Measurements from ENCODE around the gene PMEPA1.

Gene PMEPA1

GRCh38 chr20:57676589-57677583, 32.9 kb downstream of the PMEPA1 start:
- no peak for DNase-seq (ENCODE audit: low read depth)

GRCh38 chr20:57675773-57676172, 34.0 kb downstream of the PMEPA1 start:
- no peak for DNase-seq (ENCODE audit: low read depth)

- no peak for DNase-seq (ENCODE audit: low read depth)
Observed at GRCh38 chr20:57672953-57673575, 36.8 kb downstream of the PMEPA1 start.

DNA sequence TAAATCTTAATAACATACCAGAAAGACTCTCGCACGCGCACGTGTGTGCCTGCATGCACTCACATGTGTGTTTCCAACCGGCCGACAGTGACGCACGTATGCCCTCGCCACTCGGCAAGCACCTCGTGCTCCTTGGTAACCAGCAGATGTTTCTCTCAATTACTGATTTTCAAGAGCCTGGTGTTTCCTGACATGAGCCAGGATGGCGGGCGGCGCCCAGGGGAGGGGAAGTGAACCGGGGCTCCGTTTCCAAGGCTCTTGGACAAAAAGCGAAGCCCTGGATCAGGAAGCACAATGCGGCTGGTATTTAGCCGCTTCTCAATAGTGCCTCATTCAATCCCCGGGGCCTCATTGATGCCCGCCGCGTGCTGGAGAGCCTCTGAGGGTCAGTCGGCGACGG, 37.7 kb downstream of the PMEPA1 start:
- no peak for DNase-seq (ENCODE audit: low read depth)

GRCh38 chr20:57671662-57672061, 38.2 kb downstream of the PMEPA1 start:
- DNase-seq (ENCODE audit: low read depth) = no peak

DNA sequence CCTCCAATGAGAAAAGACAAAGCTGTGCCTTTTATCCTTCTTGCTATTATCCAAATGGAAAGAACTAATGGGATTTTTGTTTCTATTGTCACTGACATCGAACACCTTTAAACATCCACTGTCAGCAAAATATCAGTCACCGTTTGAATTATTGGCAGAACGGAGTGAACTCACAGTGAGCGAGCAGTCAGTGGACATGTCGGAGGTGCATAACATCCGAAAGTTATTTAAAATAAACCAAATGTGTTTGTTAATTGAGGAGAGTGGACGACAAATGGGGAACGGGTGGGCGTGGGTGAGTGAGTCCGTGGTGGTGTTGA, 38.8 kb downstream of the PMEPA1 start:
- DNase-seq (ENCODE audit: low read depth) = no peak

- DNase-seq (ENCODE audit: low read depth) = no peak
Observed at GRCh38 chr20:57670288-57671071, 39.3 kb downstream of the PMEPA1 start.

DNA sequence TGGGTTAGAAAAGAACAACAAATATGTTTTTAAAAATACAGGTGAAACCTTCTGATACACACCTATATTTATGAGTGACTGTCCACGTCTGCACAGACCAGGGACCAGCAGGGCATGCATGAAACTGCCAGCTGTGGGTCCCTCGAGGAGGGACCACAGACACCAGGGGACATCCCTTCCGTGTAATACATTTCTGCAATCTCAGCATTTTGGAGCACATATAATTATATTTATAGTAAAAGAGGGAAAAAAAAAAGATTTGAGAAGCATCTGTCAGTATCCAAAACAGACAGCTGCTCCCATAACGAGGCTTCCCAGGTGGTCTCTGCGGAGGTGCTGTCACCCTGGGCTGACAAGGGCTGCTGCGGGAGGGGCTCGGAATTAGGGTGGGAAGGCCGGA, 40.2 kb downstream of the PMEPA1 start:
- DNase-seq (ENCODE audit: low read depth) = no peak

DNA sequence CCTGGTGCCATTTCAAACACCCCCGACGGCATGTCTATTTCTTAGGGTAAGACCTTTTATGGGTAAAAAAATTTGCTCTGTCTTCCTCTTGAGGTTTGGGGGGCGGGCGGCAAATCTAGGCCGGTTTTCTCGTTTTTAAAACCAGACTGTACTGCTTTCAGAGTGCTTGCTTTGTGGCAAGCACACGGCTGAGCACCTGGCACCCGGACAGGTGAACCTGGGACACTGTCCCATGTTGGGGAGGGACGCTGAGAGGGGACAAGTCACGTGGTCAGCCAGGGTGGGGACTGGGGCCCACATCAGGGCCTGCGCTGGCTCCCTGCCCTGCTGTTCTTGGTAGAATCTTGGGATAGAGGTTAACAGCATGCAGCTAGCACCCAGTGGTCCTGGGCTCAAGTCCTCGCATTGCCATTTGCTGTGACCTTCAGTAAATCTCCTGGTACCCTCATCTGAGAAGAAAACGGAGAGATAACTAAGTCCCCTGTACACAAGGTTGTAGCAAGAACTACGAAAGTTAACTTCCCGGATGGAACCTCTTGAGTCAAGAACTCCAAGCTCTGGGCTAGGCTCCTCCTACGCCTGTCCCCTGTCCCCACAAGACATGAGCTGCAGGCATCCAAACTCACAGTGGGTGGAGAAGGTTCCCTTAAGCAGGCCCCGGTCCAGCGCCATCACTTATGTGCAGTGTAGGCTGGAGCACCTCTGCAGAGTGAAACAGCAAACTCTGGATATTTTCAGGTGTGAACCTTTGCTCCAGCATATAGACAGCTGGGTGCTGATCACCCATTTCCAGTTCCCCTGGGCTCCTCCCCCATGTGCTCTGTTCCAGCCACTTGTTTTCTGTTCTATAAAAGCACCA, 41.7 kb downstream of the PMEPA1 start:
- no peak for DNase-seq (ENCODE audit: low read depth)

- no peak for DNase-seq (ENCODE audit: low read depth)
Observed at GRCh38 chr20:57667388-57667787, 42.4 kb downstream of the PMEPA1 start.

DNA sequence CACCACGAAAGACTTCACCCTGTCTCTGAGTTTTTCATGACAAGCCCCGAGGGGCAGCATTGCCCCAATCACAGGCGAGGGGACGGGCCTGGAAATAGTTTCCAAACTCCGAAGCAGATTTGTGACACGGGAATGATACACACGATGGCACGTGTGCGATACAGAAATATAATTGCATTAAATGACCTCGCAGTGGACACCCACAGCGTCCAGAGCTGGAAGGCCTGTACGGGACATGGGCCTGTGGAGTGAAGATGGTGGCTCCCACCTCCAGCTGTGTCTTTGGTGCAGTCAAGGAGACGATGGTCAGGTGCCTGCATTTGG, 43.0 kb downstream of the PMEPA1 start:
- DNase-seq (ENCODE audit: low read depth) = no peak

- DNase-seq (ENCODE audit: low read depth) = no peak
Observed at GRCh38 chr20:57666106-57666833, 43.5 kb downstream of the PMEPA1 start.

DNA sequence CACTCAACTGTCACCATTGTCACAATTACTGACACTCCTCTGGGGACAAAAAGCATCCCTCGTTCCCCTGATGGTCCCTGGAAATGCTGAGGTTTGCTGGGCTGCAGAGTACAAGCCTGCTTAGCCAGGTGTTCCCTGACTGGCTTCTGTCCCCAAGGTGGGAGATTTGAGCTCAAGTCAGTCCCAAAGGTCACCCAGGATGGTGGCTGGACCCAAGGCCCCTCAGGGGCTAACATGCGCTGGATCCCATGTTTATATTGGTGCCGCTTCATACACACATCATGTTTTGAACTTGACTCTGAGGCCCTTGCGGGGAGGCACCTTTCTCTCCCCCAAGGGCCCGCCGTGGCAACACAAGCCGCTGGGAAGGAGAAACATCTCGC, 44.2 kb downstream of the PMEPA1 start:
- no peak for DNase-seq (ENCODE audit: low read depth)

GRCh38 chr20:57664924-57665588, 44.8 kb downstream of the PMEPA1 start:
- DNase-seq (ENCODE audit: low read depth) = no peak

DNA sequence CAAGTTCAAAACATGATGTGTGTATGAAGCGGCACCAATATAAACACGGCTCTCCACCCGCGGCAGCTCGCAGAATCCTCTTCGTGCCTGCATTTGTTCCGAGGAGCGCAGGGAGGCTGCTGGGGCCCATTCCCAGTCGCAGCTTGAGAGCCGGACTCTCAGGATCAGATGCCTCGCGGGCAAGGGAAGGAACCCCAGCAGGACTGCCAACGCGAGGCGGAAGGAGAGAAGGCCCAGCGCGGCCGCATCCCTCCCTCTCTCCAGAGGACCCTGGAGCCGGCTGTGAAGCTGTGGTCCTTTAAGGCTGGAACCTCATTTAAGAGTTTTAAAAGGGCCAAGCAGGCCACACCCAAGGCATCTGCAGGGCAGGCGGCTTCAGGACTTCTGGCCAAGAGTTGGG, 45.3 kb downstream of the PMEPA1 start:
- no peak for DNase-seq (ENCODE audit: low read depth)

DNA sequence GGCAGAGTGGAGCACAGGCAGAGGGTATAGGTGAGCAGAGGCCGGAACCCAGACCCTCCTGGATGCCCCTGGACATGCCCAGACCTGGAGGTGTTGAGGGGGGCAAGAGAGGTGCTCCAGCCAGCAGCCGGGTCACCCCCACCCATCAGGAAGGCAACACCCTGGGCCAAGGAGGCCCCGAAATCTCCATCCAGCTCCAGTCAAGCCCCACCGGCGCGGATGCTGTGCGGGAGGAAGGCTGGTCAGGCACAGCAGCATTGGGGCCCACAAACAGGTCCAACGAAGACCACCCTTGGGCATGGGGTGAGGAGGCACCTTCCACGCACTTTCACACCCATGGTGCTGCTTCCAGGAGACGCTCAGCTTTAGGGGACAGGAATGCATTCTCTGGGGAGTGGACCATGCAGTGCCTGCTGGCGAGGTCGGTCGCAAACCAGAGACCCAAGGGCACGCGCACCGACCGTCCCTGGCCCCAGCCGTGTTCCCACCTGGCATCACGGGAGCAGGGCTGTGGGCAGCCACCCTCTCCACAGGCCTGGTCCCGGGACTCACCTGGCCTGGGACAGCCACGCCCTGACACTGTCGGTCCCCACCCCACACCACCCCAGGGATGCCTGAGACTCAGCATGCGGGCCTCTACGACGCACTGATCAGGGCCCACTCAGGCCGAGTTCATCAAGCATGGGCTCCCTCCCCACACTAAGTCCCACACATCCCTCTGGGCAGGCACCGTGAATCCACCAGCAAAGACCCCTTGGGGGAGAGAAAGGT, 45.9 kb downstream of the PMEPA1 start:
- DNase-seq (ENCODE audit: low read depth) = no peak

DNA sequence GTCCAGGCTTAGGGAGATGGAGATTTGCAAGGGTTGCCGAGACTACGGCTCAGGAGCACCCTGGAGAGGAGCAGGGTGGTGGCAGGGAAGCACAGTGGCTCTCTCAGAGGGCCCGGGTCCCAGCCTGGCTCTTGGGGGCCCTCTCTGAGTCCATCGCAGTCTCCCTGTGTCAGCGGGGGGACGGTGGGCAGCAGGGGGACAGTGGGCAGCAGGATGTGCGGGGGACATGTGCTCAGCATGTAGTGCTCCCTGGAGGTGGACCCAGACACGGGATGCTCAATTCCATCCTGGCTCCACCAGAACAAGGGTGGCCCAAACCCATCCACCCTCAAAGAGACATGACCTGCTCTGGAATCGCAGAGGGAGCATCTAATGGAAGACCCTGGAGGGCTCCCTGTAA, 46.6 kb downstream of the PMEPA1 start:
- no peak for DNase-seq (ENCODE audit: low read depth)

DNA sequence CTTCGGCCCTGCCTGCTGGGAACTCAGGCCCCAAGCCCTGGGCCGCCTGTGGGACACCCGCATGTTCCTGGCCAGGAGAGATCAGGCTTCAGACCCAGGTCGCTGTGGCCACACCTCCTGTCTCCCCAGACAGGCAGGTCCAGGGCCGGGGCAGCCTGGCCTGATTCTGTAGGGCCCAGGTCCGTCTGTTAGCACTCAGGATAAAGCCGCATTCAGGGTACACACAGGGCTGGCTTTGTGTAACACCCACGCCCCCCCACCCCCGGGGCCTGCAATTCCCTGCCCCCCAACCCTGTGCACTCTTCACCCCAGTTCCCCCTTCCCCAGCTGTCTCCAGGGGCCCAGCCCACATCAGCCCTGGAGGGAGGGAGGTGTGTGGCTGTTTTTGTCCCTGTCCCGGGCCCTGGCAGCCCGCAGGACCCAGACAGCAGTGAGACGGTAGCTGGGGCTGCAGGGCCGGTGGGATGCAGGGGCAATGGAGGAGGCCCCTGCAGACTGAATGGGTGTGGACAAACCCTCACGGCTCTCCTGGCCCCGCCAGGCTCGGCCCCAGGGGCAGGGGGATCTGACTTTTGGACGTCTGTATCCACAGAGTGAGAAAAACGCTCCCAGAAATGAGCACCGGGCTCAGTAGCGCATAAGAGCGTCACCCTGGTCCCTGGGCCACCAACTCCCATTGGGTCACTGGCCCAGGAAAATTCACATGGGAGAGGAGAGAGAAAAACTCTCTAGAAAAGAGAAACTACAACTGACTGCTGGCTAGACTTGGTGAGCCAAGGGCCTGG, 47.2 kb downstream of the PMEPA1 start:
- no peak for DNase-seq (ENCODE audit: low read depth)
